HUES48 (cell line): ENCODE measurements around the gene ZSWIM7.
"Not testable (repeated sequence)": the region's sequence is repeated elsewhere in the genome, so short reads cannot be mapped to it uniquely, and the experiment has no call there.

ENCODE experiments used
- H3K27ac ChIP-seq: one replicate; pipeline ENCODE4 v1.7.0; 2013; ENCODE audit warnings: low read depth, low read length, inconsistent platforms
- H3K27me3 ChIP-seq: 2 replicates; pipeline ENCODE4 v1.6.1; 2013; ENCODE audit warnings: mild to moderate bottlenecking, low read length; ENCODE audit not compliant: control insufficient read depth, insufficient read depth
- H3K36me3 ChIP-seq: 2 replicates; pipeline ENCODE4 v1.6.1; 2013; ENCODE audit warnings: low read length; ENCODE audit not compliant: control insufficient read depth, insufficient read depth
- H3K4me1 ChIP-seq: 2 replicates; pipeline ENCODE4 v1.6.1; 2013; ENCODE audit warnings: mild to moderate bottlenecking, low read length; ENCODE audit not compliant: control insufficient read depth, insufficient read depth
- H3K4me3 ChIP-seq: 2 replicates; pipeline ENCODE4 v1.5.1; 2013; ENCODE audit warnings: mild to moderate bottlenecking, low read depth, low read length
- H3K9ac ChIP-seq: 2 replicates; pipeline ENCODE4 v1.6.1; 2013; ENCODE audit warnings: mild to moderate bottlenecking, low read depth, low read length, moderate library complexity
- H3K9me3 ChIP-seq: 2 replicates; pipeline ENCODE4 v1.6.1; 2013; ENCODE audit warnings: low read length; ENCODE audit not compliant: control insufficient read depth, insufficient read depth

ZSWIM7 gene

GRCh38 chr17:15944759-15945526, 54.6 kb downstream of the ZSWIM7 start, which contains the start of gene ADORA2B:
Gene ADORA2B (plus strand): TSS chr17:15945130. CDS start chr17:15945249, 119 bp downstream.
- H3K27me3 ChIP-seq = peaks cover 49% of the 10 kb centered on the region
- no peaks in the 10 kb centered on the region for H3K36me3 ChIP-seq
- H3K9ac ChIP-seq = peak within 1 kb of the TSS; percentile 64
- no peak within 1 kb of the TSS for H3K27ac ChIP-seq
- H3K9me3 ChIP-seq = no peaks in the 10 kb centered on the region
- H3K4me3 ChIP-seq = peak within 1 kb of the TSS; percentile 82
- peaks cover 8% of the 10 kb centered on the region; the same call in 1 of the 2 replicates for H3K4me1 ChIP-seq

- Histone ChIP-seq H3K4me3 (peak overlapping the region; percentile 82; the same call in 1 of the 2 replicates), H3K4me1 (peaks cover 8% of the 10 kb centered on the region; the same call in 1 of the 2 replicates), H3K9me3 (no peaks in the 10 kb centered on the region), H3K27ac (no peak overlapping the region), H3K36me3 (no peaks in the 10 kb centered on the region), H3K27me3 (peaks cover 49% of the 10 kb centered on the region), H3K9ac (peak overlapping the region; percentile 64; the same call in 1 of the 2 replicates)
Measured at GRCh38 chr17:15943971-15944758, 55.3 kb downstream of the ZSWIM7 start.

GRCh38 chr17:15942207-15942833, 57.2 kb downstream of the ZSWIM7 start:
- Histone ChIP-seq H3K27ac (no peak overlapping the region), H3K36me3 (no peaks in the 10 kb centered on the region), H3K27me3 (peaks cover 47% of the 10 kb centered on the region), H3K4me1 (peaks cover 8% of the 10 kb centered on the region; the same call in 1 of the 2 replicates), H3K9me3 (no peaks in the 10 kb centered on the region), H3K4me3 (no peak overlapping the region), H3K9ac (no peak overlapping the region)

GRCh38 chr17:15941781-15942180, 57.7 kb downstream of the ZSWIM7 start:
- Histone ChIP-seq H3K9me3 (no peaks in the 10 kb centered on the region), H3K27ac (no peak overlapping the region), H3K9ac (no peak overlapping the region), H3K4me3 (no peak overlapping the region), H3K27me3 (peaks cover 41% of the 10 kb centered on the region), H3K4me1 (peaks cover 8% of the 10 kb centered on the region; the same call in 1 of the 2 replicates), H3K36me3 (no peaks in the 10 kb centered on the region)

DNA sequence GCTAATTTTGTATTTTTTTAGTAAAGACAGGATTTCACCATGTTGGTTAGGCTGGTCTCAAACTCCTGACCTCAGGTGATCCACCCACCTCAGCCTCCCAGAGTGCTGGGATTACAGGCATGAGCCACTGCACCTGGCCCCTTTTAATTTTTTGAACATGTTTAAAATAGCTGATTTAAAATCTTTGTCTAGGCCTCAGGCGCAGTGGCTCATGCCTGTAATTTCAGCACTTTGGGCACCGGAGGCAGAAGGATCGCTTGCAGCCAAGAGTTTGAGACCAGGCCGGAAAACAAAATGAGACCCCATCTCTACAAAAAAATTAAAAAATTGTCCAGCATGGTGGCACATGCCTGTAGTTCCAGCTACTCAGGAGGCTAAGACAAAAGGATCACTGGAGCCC, 63.0 kb downstream of the ZSWIM7 start:
- not testable (repeated sequence) for H3K4me3 ChIP-seq, H3K4me1 ChIP-seq, H3K27ac ChIP-seq, H3K9me3 ChIP-seq, H3K9ac ChIP-seq, H3K36me3 ChIP-seq, H3K27me3 ChIP-seq

DNA sequence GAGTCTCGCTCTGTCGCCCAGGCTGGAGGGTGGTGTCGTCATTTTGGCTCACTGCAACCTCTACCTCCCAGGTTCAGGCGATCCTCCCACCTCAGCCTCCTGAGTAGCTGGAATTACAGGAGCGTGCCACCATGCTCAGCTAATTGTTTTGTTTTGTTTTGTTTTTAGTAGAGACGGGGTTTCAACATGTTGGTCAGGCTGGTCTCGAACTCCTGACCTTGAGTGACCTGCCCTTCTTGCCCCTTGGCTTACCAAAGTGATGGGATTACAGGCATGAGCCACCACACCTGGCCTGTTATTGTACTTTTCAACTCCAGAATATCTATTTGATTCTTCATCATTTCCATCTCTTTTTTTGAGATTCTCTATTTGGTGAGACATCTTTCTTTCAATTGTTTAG, 63.6 kb downstream of the ZSWIM7 start:
- H3K4me1 ChIP-seq = no peaks in the 10 kb centered on the region
- no peak overlapping the region for H3K9ac ChIP-seq
- H3K27ac ChIP-seq = no peak overlapping the region
- no peak overlapping the region for H3K4me3 ChIP-seq
- no peaks in the 10 kb centered on the region for H3K36me3 ChIP-seq
- H3K27me3 ChIP-seq = no peaks in the 10 kb centered on the region
- no peaks in the 10 kb centered on the region for H3K9me3 ChIP-seq

DNA sequence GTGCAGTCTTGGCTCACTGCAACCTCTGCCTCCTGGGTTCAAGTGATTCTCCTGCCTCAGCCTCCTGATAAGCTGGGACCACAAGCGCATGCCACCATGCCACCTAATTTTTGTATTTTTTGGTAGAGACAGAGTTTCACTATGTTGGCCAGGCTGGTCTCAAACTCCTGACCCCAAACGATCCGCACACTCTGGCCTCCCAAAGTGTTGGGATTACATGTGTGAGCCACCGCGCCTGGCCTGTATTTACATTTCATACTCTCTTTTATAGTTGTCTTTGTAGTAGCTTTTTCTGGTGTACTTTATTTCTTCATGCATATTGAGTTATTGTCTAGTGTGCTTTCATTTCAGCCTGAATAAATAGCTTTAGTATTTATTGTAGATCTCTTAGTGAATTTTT, 64.6 kb downstream of the ZSWIM7 start:
- Histone ChIP-seq H3K27me3 (no peaks in the 10 kb centered on the region), H3K9me3 (no peaks in the 10 kb centered on the region), H3K27ac (no peak overlapping the region), H3K4me3 (no peak overlapping the region), H3K9ac (no peak overlapping the region), H3K4me1 (no peaks in the 10 kb centered on the region), H3K36me3 (no peaks in the 10 kb centered on the region)

DNA sequence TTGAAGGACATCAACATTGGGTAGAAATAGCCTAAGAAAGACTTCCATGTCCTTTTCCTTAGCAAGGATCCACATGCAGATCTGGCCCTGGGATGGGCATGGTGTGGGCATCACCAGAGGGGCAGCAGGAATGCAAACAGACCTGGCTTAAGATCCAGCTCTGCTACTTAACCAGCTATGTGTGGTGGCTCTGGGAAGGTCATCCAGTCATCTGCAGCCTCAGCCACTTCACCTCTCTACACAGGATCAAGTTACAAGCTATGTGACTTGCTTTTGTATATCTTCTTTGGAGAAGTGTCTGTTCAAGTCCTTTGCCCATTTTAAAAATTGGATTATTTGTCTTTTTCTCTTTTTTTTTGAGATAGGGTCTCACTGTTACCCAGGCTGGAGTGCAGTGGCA, 68.1 kb downstream of the ZSWIM7 start:
- H3K9me3 ChIP-seq = no peaks in the 10 kb centered on the region
- H3K27me3 ChIP-seq = no peaks in the 10 kb centered on the region
- no peak overlapping the region for H3K27ac ChIP-seq
- H3K36me3 ChIP-seq = no peaks in the 10 kb centered on the region
- H3K9ac ChIP-seq = no peak overlapping the region
- H3K4me3 ChIP-seq = no peak overlapping the region
- H3K4me1 ChIP-seq = no peaks in the 10 kb centered on the region

DNA sequence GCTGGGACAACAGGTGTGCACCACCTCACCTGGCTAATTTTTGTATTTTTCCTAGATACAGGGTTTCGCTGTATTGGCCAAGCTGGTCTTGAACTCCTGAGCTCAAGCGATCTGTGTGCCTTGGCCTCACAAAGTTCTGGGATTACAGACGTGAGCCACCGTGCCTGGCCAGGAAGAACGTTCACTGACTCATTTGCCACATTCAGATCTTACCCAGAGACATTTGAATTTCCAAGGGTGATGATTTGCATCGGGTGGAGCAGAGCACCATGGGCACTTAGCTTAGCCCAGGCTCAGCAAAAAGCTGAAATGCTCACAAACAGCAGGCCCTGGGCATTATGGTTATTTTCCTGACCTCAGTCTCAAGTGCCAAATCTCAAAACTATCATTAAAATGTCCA, 69.1 kb downstream of the ZSWIM7 start:
- no peaks in the 10 kb centered on the region for H3K36me3 ChIP-seq
- H3K27me3 ChIP-seq = no peaks in the 10 kb centered on the region
- no peak overlapping the region for H3K4me3 ChIP-seq
- H3K4me1 ChIP-seq = no peaks in the 10 kb centered on the region
- H3K27ac ChIP-seq = no peak overlapping the region
- H3K9me3 ChIP-seq = no peaks in the 10 kb centered on the region
- no peak overlapping the region for H3K9ac ChIP-seq

DNA sequence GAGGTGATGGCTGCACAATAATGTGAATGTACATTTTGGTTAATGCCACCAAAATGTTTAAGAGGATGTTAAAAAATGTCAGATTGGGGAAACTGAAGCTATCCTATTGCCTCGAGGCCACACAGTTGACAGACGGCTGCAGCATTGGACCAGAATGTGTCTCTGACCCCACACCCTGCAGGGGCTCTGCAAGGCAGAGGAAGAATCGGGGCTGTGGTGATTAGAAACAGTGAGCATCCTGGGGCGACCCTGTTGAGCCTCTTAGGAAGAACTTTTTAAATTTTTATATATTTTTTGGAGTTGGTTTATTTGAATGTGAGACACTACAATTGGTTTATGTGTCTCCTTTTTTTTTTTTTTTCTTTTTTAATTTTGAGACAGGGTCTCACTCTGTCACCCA, 69.6 kb downstream of the ZSWIM7 start:
- H3K4me1 ChIP-seq = no peaks in the 10 kb centered on the region
- no peaks in the 10 kb centered on the region for H3K9me3 ChIP-seq
- H3K36me3 ChIP-seq = no peaks in the 10 kb centered on the region
- no peak overlapping the region for H3K9ac ChIP-seq
- no peak overlapping the region for H3K4me3 ChIP-seq
- H3K27ac ChIP-seq = no peak overlapping the region
- H3K27me3 ChIP-seq = no peaks in the 10 kb centered on the region
